GM23338 (cell line): ENCODE measurements around the gene DHDDS.

Experiments used
- CREB1 ChIP-seq: fragments of 250-450 bp; sonication (Bioruptor Pico); IDR thresholded peaks from 2 replicates; pipeline ENCODE4 v1.5.0; 2020; ENCODE audit warnings: low read depth, mild to moderate bottlenecking, moderate library complexity
- EZH2 ChIP-seq: fragments of 200-600 bp; sonication (generic); IDR thresholded peaks from one replicate; pipeline ENCODE4 v1.8.0; 2017; ENCODE audit warnings: antibody characterized with exemption, mild to moderate bottlenecking, low read depth; ENCODE audit not compliant: unreplicated experiment
- EZH2phosphoT487 ChIP-seq: fragments of 200-600 bp; sonication (generic); IDR thresholded peaks from one replicate; pipeline ENCODE4 v1.8.1; 2018; ENCODE audit warnings: antibody characterized with exemption; ENCODE audit not compliant: unreplicated experiment
- JUNB ChIP-seq: IDR thresholded peaks from one replicate; pipeline ENCODE4 v1.6.1; 2016; ENCODE audit warnings: antibody characterized with exemption; ENCODE audit not compliant: unreplicated experiment
- NANOG ChIP-seq: IDR thresholded peaks from 2 replicates; pipeline ENCODE4 v1.6.1; 2016; ENCODE audit warnings: antibody characterized with exemption, borderline replicate concordance
- POLR2AphosphoS5 ChIP-seq: IDR thresholded peaks from 2 replicates; pipeline ENCODE4 v1.6.1; 2016; ENCODE audit warnings: antibody characterized with exemption, low read depth
- REST ChIP-seq: IDR thresholded peaks from one replicate; pipeline ENCODE4 v1.6.1; 2018; ENCODE audit warnings: antibody characterized with exemption; ENCODE audit not compliant: unreplicated experiment
- STAT1 ChIP-seq: IDR thresholded peaks from one replicate; pipeline ENCODE4 v1.6.1; 2016; ENCODE audit warnings: antibody characterized with exemption; ENCODE audit not compliant: unreplicated experiment
- ZNF114 ChIP-seq: fragments of 250-450 bp; sonication (Bioruptor Pico); IDR thresholded peaks from 2 replicates; pipeline ENCODE4 v1.5.0; 2020; ENCODE audit warnings: mild to moderate bottlenecking, moderate library complexity
- ZNF331 ChIP-seq: fragments of 250-450 bp; sonication (Bioruptor Pico); IDR thresholded peaks from 2 replicates; pipeline ENCODE4 v1.5.0; 2020; ENCODE audit warnings: low read depth, mild to moderate bottlenecking, moderate library complexity
- TF ChIP-seq, protein P1 (sequence below), 2 experiments: fragments of 200-600 bp in 1 of 2; sonication (generic) in 1 of 2; conservative IDR thresholded peaks; 2 replicates each; pipeline versions ENCODE4 v1.5.1 to v1.6.1; 2016 to 2017; ENCODE audit warnings: antibody characterized with exemption in 2 of 2, low read depth in 2 of 2, mild to moderate bottlenecking in 2 of 2, moderate library complexity in 1 of 2
- TF ChIP-seq, protein P2 (sequence below): IDR thresholded peaks from 2 replicates; pipeline ENCODE4 v1.6.1; 2016; ENCODE audit warnings: antibody characterized with exemption
- TF ChIP-seq, protein P3 (sequence below): fragments of 250-450 bp; sonication (Bioruptor Pico); IDR thresholded peaks from 2 replicates; pipeline ENCODE4 v1.5.0; 2020; ENCODE audit warnings: mild to moderate bottlenecking, moderate library complexity

DNA sequence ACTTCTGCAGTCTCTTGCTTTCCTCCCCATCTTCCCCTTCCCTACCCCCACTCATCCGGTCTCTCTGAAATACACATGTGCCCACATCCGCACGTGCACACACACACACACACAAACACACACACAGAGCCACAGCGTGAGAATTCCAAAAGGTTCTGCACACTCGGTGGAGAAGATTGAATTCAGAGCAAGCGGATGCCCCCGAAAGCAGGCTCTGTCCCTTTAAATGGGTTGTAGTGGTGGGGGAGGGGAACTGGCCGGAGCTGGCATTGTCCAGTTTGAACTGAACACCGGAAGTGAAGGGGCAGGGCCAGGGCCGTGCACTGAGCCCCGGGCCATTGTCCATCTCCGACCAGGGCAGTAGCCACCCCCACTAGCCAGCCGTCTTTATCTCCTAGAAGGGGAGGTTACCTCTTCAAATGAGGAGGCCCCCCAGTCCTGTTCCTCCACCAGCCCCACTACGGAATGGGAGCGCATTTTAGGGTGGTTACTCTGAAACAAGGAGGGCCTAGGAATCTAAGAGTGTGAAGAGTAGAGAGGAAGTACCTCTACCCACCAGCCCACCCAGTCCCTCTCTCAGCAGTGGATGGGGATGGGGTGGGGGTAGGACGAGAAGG is 22.8 kb upstream of the DHDDS start:
- TF ChIP-seq, protein P1, sequence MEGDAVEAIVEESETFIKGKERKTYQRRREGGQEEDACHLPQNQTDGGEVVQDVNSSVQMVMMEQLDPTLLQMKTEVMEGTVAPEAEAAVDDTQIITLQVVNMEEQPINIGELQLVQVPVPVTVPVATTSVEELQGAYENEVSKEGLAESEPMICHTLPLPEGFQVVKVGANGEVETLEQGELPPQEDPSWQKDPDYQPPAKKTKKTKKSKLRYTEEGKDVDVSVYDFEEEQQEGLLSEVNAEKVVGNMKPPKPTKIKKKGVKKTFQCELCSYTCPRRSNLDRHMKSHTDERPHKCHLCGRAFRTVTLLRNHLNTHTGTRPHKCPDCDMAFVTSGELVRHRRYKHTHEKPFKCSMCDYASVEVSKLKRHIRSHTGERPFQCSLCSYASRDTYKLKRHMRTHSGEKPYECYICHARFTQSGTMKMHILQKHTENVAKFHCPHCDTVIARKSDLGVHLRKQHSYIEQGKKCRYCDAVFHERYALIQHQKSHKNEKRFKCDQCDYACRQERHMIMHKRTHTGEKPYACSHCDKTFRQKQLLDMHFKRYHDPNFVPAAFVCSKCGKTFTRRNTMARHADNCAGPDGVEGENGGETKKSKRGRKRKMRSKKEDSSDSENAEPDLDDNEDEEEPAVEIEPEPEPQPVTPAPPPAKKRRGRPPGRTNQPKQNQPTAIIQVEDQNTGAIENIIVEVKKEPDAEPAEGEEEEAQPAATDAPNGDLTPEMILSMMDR (conservative IDR thresholded peaks at IDR 0.05; ENCODE audit: low read depth in 2 of 2): no peak
- TF ChIP-seq CREB1: no peak
- no peak for TF ChIP-seq EZH2phosphoT487
- TF ChIP-seq EZH2: no peak
- peak; percentile 50; the same call in 1 of the 2 replicates for TF ChIP-seq POLR2AphosphoS5
- TF ChIP-seq REST: no peak
- TF ChIP-seq ZNF114 (CRISPR knock-in tag): no peak
- TF ChIP-seq ZNF331: no peak
- TF ChIP-seq NANOG: no peak
- TF ChIP-seq, protein P2, sequence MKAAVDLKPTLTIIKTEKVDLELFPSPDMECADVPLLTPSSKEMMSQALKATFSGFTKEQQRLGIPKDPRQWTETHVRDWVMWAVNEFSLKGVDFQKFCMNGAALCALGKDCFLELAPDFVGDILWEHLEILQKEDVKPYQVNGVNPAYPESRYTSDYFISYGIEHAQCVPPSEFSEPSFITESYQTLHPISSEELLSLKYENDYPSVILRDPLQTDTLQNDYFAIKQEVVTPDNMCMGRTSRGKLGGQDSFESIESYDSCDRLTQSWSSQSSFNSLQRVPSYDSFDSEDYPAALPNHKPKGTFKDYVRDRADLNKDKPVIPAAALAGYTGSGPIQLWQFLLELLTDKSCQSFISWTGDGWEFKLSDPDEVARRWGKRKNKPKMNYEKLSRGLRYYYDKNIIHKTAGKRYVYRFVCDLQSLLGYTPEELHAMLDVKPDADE: peak; percentile 84
- TF ChIP-seq JUNB: no peak
- TF ChIP-seq, protein P3, sequence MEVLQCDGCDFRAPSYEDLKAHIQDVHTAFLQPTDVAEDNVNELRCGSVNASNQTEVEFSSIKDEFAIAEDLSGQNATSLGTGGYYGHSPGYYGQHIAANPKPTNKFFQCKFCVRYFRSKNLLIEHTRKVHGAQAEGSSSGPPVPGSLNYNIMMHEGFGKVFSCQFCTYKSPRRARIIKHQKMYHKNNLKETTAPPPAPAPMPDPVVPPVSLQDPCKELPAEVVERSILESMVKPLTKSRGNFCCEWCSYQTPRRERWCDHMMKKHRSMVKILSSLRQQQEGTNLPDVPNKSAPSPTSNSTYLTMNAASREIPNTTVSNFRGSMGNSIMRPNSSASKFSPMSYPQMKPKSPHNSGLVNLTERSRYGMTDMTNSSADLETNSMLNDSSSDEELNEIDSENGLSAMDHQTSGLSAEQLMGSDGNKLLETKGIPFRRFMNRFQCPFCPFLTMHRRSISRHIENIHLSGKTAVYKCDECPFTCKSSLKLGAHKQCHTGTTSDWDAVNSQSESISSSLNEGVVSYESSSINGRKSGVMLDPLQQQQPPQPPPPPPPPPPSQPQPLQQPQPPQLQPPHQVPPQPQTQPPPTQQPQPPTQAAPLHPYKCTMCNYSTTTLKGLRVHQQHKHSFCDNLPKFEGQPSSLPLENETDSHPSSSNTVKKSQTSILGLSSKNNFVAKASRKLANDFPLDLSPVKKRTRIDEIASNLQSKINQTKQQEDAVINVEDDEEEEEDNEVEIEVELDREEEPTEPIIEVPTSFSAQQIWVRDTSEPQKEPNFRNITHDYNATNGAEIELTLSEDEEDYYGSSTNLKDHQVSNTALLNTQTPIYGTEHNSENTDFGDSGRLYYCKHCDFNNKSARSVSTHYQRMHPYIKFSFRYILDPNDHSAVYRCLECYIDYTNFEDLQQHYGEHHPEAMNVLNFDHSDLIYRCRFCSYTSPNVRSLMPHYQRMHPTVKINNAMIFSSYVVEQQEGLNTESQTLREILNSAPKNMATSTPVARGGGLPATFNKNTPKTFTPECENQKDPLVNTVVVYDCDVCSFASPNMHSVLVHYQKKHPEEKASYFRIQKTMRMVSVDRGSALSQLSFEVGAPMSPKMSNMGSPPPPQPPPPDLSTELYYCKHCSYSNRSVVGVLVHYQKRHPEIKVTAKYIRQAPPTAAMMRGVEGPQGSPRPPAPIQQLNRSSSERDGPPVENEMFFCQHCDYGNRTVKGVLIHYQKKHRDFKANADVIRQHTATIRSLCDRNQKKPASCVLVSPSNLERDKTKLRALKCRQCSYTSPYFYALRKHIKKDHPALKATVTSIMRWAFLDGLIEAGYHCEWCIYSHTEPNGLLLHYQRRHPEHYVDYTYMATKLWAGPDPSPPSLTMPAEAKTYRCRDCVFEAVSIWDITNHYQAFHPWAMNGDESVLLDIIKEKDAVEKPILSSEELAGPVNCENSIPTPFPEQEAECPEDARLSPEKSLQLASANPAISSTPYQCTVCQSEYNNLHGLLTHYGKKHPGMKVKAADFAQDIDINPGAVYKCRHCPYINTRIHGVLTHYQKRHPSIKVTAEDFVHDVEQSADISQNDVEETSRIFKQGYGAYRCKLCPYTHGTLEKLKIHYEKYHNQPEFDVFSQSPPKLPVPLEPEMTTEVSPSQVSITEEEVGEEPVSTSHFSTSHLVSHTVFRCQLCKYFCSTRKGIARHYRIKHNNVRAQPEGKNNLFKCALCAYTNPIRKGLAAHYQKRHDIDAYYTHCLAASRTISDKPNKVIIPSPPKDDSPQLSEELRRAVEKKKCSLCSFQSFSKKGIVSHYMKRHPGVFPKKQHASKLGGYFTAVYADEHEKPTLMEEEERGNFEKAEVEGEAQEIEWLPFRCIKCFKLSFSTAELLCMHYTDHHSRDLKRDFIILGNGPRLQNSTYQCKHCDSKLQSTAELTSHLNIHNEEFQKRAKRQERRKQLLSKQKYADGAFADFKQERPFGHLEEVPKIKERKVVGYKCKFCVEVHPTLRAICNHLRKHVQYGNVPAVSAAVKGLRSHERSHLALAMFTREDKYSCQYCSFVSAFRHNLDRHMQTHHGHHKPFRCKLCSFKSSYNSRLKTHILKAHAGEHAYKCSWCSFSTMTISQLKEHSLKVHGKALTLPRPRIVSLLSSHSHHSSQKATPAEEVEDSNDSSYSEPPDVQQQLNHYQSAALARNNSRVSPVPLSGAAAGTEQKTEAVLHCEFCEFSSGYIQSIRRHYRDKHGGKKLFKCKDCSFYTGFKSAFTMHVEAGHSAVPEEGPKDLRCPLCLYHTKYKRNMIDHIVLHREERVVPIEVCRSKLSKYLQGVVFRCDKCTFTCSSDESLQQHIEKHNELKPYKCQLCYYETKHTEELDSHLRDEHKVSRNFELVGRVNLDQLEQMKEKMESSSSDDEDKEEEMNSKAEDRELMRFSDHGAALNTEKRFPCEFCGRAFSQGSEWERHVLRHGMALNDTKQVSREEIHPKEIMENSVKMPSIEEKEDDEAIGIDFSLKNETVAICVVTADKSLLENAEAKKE (CRISPR knock-in tag): no peak
- TF ChIP-seq STAT1: no peak
